ENCODE measurements around the gene TRIM14.

TRIM14 gene

GRCh38 chr9:98107926-98108325 lies 11.1 kb downstream of the TRIM14 start:
- H3K4me3 ChIP-seq (ENCODE audit: extremely low read depth, insufficient read depth, low read length, poor library complexity, severe bottlenecking), result no peak overlapping the region
- H3K36me3 ChIP-seq (ENCODE audit: control insufficient read depth, insufficient read depth, low read length), result no peaks in the 10 kb centered on the region
- no peaks in the 10 kb centered on the region for H3K4me1 ChIP-seq (ENCODE audit: control insufficient read depth, insufficient read depth, low read length, poor library complexity, severe bottlenecking)
- 80% methylated on average over 1 of the region's 2 CpGs; no CpG with 5 or more reads in 1 of the 2 experiments for WGBS, 2 experiments (ENCODE audit: insufficient coverage in 2 of 2)
- no peaks in the 10 kb centered on the region for H3K9me3 ChIP-seq (ENCODE audit: control insufficient read depth, low read length)
- no peak overlapping the region for H3K27ac ChIP-seq (ENCODE audit: low read depth, low read length, severe bottlenecking)

GRCh38 chr9:98105006-98105405 lies 14.0 kb downstream of the TRIM14 start:
- Histone ChIP-seq H3K9me3 (ENCODE audit: control insufficient read depth, low read length) (no peaks in the 10 kb centered on the region), H3K36me3 (ENCODE audit: control insufficient read depth, insufficient read depth, low read length) (no peaks in the 10 kb centered on the region), H3K27ac (ENCODE audit: low read depth, low read length, severe bottlenecking) (no peak overlapping the region), H3K4me3 (ENCODE audit: extremely low read depth, insufficient read depth, low read length, poor library complexity, severe bottlenecking) (no peak overlapping the region), H3K4me1 (ENCODE audit: control insufficient read depth, insufficient read depth, low read length, poor library complexity, severe bottlenecking) (no peaks in the 10 kb centered on the region)
- 87 to 94% methylated on average over 6 to 7 of the region's 7 CpGs for WGBS, 2 experiments (ENCODE audit: insufficient coverage in 2 of 2)

DNA sequence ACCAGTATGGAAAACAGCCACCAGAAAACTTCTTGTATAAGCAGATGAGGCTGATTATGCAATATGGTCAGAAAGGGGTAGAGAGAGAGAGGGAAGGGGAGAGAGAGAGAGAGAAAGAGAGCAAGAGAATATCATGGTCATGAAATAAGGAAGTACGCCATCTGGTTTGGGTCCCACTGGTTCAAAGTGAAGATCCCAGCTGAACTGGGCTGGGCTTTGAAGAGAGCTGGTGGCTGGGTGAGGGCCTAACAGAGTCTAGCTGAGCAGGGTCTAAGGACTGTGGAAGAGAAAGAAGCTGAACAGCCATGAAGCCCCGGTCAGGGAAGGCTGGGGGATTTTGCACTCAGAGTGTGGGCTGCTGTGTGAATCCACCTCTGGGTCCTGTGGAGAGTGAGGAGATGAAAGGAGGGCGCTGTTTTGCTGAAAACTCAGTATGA lies 14.6 kb downstream of the TRIM14 start:
- H3K36me3 ChIP-seq (ENCODE audit: control insufficient read depth, insufficient read depth, low read length), result no peaks in the 10 kb centered on the region
- 100% methylated on average over 1 to 3 of the region's 3 CpGs for WGBS, 2 experiments (ENCODE audit: insufficient coverage in 2 of 2)
- H3K27ac ChIP-seq (ENCODE audit: low read depth, low read length, severe bottlenecking), result no peak overlapping the region
- H3K4me3 ChIP-seq (ENCODE audit: extremely low read depth, insufficient read depth, low read length, poor library complexity, severe bottlenecking), result no peak overlapping the region
- no peaks in the 10 kb centered on the region for H3K9me3 ChIP-seq (ENCODE audit: control insufficient read depth, low read length)
- no peaks in the 10 kb centered on the region for H3K4me1 ChIP-seq (ENCODE audit: control insufficient read depth, insufficient read depth, low read length, poor library complexity, severe bottlenecking)

DNA sequence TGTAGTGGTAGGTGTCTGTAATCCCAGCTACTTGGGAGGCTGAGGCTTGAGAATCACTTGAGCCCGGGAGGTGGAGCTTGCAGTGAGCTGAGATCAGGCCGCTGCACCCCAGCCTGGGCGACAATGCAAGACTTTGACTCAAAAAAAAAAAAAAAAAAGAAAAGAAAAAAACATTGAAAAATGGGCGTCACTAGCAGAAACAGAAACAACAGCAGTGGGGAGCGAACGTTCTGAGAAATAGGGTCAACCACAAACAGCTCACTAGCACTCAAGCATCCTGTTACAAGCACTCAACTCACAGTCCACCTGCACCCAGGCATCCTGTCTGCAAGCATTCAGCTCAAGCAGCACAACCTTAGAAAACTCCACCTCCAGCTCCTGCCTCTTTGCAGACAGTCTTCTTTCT lies 17.2 kb downstream of the TRIM14 start:
- WGBS, 2 experiments (ENCODE audit: insufficient coverage in 2 of 2), result 20 to 60% methylated on average over 2 of the region's 6 CpGs
- no peak overlapping the region for H3K27ac ChIP-seq (ENCODE audit: low read depth, low read length, severe bottlenecking)
- no peaks in the 10 kb centered on the region for H3K9me3 ChIP-seq (ENCODE audit: control insufficient read depth, low read length)

DNA sequence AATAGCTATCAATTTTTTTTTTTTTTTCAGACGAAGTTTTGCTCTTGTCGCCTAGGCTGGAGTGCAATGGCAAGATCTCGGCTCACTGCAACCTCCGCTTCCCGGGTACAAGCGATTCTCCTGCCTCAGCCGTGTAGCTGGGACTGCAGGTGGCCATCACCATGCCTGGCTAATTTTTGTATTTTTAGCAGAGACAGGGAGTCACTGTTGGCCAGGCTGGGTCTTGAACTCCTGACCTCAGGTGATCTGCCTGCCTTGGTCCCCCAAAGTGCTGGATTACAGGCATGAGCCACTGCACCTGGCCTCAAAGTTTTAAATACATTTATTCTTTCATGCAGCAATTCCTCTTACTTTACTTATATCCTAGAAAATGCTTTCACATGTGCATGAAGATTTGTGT lies 17.6 kb downstream of the TRIM14 start:
- Histone ChIP-seq H3K36me3 (ENCODE audit: control insufficient read depth, insufficient read depth, low read length) (no peaks in the 10 kb centered on the region), H3K9me3 (ENCODE audit: control insufficient read depth, low read length) (no peaks in the 10 kb centered on the region), H3K27ac (ENCODE audit: low read depth, low read length, severe bottlenecking) (no peak overlapping the region), H3K4me1 (ENCODE audit: control insufficient read depth, insufficient read depth, low read length, poor library complexity, severe bottlenecking) (no peaks in the 10 kb centered on the region), H3K4me3 (ENCODE audit: extremely low read depth, insufficient read depth, low read length, poor library complexity, severe bottlenecking) (no peak overlapping the region)
- 86 to 95% methylated on average over 7 of the region's 7 CpGs for WGBS, 2 experiments (ENCODE audit: insufficient coverage in 2 of 2)

More for the DNA sequence above, 17.2 kb downstream of the TRIM14 start:
- Histone ChIP-seq H3K36me3 (ENCODE audit: control insufficient read depth, insufficient read depth, low read length) (no peaks in the 10 kb centered on the region), H3K4me1 (ENCODE audit: control insufficient read depth, insufficient read depth, low read length, poor library complexity, severe bottlenecking) (no peaks in the 10 kb centered on the region), H3K4me3 (ENCODE audit: extremely low read depth, insufficient read depth, low read length, poor library complexity, severe bottlenecking) (no peak overlapping the region)

- H3K4me1 ChIP-seq (ENCODE audit: control insufficient read depth, insufficient read depth, low read length, poor library complexity, severe bottlenecking), result no peaks in the 10 kb centered on the region
- no peaks in the 10 kb centered on the region for H3K9me3 ChIP-seq (ENCODE audit: control insufficient read depth, low read length)
- no peak overlapping the region for H3K27ac ChIP-seq (ENCODE audit: low read depth, low read length, severe bottlenecking)
- no peaks in the 10 kb centered on the region for H3K36me3 ChIP-seq (ENCODE audit: control insufficient read depth, insufficient read depth, low read length)
- no peak overlapping the region for H3K4me3 ChIP-seq (ENCODE audit: extremely low read depth, insufficient read depth, low read length, poor library complexity, severe bottlenecking)
These were observed 18.6 kb downstream of the TRIM14 start for GRCh38 chr9:98100456-98100855.

DNA sequence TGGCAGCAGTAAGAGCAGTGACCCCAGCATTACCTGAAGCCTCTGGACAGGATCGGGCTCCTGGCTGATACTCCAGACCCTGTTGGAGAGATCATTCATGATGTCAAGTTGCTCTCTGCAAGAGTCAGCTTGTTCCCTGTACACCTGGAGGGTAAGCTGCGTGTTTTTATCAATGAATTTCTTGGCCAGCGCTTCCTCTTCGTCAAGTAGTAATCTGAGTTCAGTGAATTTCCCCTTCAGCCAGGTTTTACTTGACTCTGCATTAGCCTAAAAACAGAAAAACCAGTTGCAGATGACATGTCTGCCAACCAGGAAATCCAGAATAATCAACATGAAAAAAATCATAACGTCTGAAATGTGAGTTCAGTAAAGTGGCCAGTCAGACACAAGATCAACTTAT lies 19.1 kb downstream of the TRIM14 start:
- H3K9me3 ChIP-seq (ENCODE audit: control insufficient read depth, low read length), result no peaks in the 10 kb centered on the region
- H3K4me1 ChIP-seq (ENCODE audit: control insufficient read depth, insufficient read depth, low read length, poor library complexity, severe bottlenecking), result no peaks in the 10 kb centered on the region
- no peaks in the 10 kb centered on the region for H3K36me3 ChIP-seq (ENCODE audit: control insufficient read depth, insufficient read depth, low read length)
- 95 to 96% methylated on average over 5 of the region's 5 CpGs for WGBS, 2 experiments (ENCODE audit: insufficient coverage in 2 of 2)
- H3K4me3 ChIP-seq (ENCODE audit: extremely low read depth, insufficient read depth, low read length, poor library complexity, severe bottlenecking), result no peak overlapping the region
- H3K27ac ChIP-seq (ENCODE audit: low read depth, low read length, severe bottlenecking), result no peak overlapping the region

DNA sequence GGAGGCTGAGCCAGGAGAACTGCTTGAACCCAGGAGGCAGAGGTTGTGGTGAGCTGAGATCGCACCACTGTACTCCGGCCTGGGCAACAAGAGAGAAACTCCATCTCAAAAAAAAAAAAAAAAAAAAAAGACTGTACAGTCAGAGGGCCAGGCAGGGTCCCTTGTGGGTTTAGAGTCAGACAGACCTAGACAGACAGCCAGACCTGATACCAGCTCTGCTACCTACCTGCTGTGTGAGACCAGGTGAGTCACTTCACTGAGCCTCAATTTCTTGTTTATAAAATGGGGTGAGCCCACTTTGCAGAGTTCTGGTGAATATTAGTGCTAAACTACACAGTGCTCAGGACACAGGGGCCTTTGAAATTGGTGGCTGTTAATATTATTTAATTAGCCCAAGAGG lies 19.7 kb downstream of the TRIM14 start:
- WGBS, 2 experiments (ENCODE audit: insufficient coverage in 2 of 2), result no CpG with 5 or more reads among the region's 2 CpGs
- no peak overlapping the region for H3K27ac ChIP-seq (ENCODE audit: low read depth, low read length, severe bottlenecking)
- H3K4me1 ChIP-seq (ENCODE audit: control insufficient read depth, insufficient read depth, low read length, poor library complexity, severe bottlenecking), result no peaks in the 10 kb centered on the region
- H3K4me3 ChIP-seq (ENCODE audit: extremely low read depth, insufficient read depth, low read length, poor library complexity, severe bottlenecking), result no peak overlapping the region
- H3K9me3 ChIP-seq (ENCODE audit: control insufficient read depth, low read length), result no peaks in the 10 kb centered on the region
- no peaks in the 10 kb centered on the region for H3K36me3 ChIP-seq (ENCODE audit: control insufficient read depth, insufficient read depth, low read length)

GRCh38 chr9:98097836-98098235 lies 21.2 kb downstream of the TRIM14 start:
- H3K27ac ChIP-seq (ENCODE audit: low read depth, low read length, severe bottlenecking), result no peak overlapping the region
- H3K4me3 ChIP-seq (ENCODE audit: extremely low read depth, insufficient read depth, low read length, poor library complexity, severe bottlenecking), result no peak overlapping the region
- H3K4me1 ChIP-seq (ENCODE audit: control insufficient read depth, insufficient read depth, low read length, poor library complexity, severe bottlenecking), result no peaks in the 10 kb centered on the region
- WGBS, 2 experiments (ENCODE audit: insufficient coverage in 2 of 2), result 91% methylated on average over 1 to 3 of the region's 4 CpGs
- H3K9me3 ChIP-seq (ENCODE audit: control insufficient read depth, low read length), result no peaks in the 10 kb centered on the region
- H3K36me3 ChIP-seq (ENCODE audit: control insufficient read depth, insufficient read depth, low read length), result no peaks in the 10 kb centered on the region

DNA sequence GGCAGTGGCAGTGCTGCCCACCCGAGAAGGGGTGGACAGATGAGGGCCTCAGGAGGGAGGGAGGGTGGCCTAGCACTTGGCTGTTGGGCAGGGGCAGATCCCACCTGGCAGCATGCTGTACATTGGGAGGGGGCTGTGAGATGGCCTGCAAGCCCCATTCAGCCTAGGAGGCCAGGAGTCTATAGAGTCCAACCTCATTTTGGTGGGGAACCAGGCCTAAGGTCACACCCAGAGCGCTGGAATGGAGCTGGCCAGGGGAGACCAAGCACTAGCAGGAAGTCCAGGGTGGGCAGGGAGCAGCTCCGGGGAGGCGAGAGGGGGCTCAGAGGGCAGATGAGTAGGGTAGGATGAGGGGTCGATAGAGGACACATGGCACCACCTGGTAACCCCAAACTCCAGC lies 22.9 kb downstream of the TRIM14 start:
- Histone ChIP-seq H3K36me3 (ENCODE audit: control insufficient read depth, insufficient read depth, low read length) (no peaks in the 10 kb centered on the region), H3K4me3 (ENCODE audit: extremely low read depth, insufficient read depth, low read length, poor library complexity, severe bottlenecking) (no peak overlapping the region), H3K9me3 (ENCODE audit: control insufficient read depth, low read length) (no peaks in the 10 kb centered on the region), H3K4me1 (ENCODE audit: control insufficient read depth, insufficient read depth, low read length, poor library complexity, severe bottlenecking) (no peaks in the 10 kb centered on the region), H3K27ac (ENCODE audit: low read depth, low read length, severe bottlenecking) (no peak overlapping the region)
- WGBS, 2 experiments (ENCODE audit: insufficient coverage in 2 of 2), result 96 to 100% methylated on average over 1 to 4 of the region's 5 CpGs

DNA sequence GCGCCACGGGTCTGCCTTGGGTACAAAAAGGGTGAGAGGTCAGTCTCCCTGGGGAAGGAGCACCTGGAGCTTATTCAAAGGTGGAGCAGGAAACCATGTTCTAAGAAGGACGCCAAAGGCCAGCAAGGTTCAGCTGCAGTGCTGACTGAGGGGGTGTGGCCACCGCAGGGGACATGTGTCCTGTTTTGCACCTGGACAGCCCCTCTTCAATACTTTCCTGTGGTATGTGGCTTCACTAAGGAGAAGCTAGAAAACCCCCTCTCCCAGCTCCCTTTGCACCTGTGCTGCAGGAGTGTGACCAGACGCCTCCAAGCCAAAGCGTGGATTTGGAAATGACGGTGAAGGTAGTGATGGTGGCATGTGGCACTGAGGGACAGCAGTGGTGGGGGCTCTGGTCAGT lies 23.6 kb downstream of the TRIM14 start:
- 92 to 94% methylated on average over 5 to 7 of the region's 7 CpGs for WGBS, 2 experiments (ENCODE audit: insufficient coverage in 2 of 2)
- Histone ChIP-seq H3K4me1 (ENCODE audit: control insufficient read depth, insufficient read depth, low read length, poor library complexity, severe bottlenecking) (no peaks in the 10 kb centered on the region), H3K27ac (ENCODE audit: low read depth, low read length, severe bottlenecking) (no peak overlapping the region), H3K4me3 (ENCODE audit: extremely low read depth, insufficient read depth, low read length, poor library complexity, severe bottlenecking) (no peak overlapping the region), H3K9me3 (ENCODE audit: control insufficient read depth, low read length) (no peaks in the 10 kb centered on the region), H3K36me3 (ENCODE audit: control insufficient read depth, insufficient read depth, low read length) (no peaks in the 10 kb centered on the region)

- 91 to 93% methylated on average over 16 of the region's 16 CpGs for WGBS, 2 experiments (ENCODE audit: insufficient coverage in 2 of 2)
- Histone ChIP-seq H3K4me1 (ENCODE audit: control insufficient read depth, insufficient read depth, low read length, poor library complexity, severe bottlenecking) (no peaks in the 10 kb centered on the region), H3K36me3 (ENCODE audit: control insufficient read depth, insufficient read depth, low read length) (no peaks in the 10 kb centered on the region), H3K27ac (ENCODE audit: low read depth, low read length, severe bottlenecking) (no peak overlapping the region), H3K9me3 (ENCODE audit: control insufficient read depth, low read length) (no peaks in the 10 kb centered on the region), H3K4me3 (ENCODE audit: extremely low read depth, insufficient read depth, low read length, poor library complexity, severe bottlenecking) (no peak overlapping the region)
These were observed 24.2 kb downstream of the TRIM14 start for GRCh38 chr9:98094851-98095250.

Measured in mesodermal cell (in vitro differentiated cells).